VCaP (cell line): ENCODE data around the gene ACVR1.

Experiments used
- H3K27ac ChIP-seq: fragments of 450-650 bp; 2 replicates; pipeline ENCODE4 v1.5.1; 2017
- TF ChIP-seq, protein P1 (sequence below): fragments of 450-650 bp; conservative IDR thresholded peaks from 2 replicates; pipeline ENCODE4 v1.5.1; 2017; ENCODE audit warnings: mild to moderate bottlenecking, moderate library complexity

The ACVR1 gene

DNA sequence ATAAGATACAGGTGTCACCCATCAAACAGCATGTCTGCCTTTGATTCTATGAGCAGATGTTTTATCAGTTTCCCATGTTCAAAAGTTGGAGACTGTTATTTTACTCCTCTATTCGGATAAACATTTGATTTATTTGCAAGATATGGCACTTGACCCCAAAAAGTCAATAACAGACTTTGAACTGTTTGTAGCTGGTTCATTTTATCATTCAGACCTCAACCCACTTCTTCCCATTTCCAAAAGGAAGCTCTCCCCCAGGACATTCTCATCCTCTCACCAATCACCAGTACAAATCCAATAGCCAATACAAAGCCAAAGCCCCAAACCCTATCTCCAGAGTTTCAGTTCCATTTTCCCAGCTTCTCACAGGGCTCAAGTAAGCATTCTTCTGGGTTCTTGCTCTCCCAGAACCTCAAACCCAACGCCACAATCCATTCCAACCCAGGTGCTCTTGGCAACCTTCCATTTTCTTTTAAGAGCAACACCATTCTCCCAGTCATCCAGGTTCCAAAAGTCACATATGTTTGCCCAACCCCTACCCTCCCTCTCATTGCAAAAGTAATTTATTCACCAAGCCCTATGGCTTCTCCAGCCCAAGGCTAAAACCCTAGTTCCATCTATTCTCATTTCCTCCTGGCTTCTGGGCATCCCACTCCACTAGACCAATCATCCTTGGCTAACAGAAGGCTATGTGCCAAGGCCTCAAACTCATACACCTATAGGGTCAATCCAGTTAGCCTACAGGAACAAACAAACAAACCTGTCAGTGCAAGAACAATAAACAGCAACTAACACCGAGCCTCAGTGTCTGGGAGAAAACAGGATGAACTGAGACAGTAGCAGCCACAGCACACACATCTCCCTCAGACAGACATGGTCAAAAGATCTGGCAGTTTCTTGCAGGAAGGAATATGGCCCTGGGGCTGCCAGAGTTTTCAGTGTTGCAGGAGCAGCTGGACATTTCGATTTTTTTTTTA is 9.2 kb downstream of the ACVR1 start:
- no peak overlapping the region for H3K27ac ChIP-seq

DNA sequence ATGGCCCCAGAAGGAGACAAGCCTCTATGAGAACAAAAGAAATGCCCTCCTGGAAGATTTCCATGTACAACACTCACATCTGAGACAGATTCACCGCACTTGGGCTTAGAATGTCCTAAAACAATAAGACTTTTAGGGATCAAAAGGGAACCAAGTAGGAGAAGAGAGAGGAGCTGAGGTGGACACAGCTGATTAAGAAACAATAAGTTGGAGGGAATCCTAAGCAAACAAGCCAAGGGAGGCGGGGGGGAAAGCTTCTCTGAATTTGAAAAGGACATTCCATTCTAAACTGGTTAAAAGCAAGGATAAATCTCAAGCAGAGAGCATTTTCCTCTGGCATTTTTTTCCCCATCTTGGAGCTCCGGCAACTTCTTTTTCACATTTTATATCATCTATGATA is 9.9 kb downstream of the ACVR1 start:
- TF ChIP-seq, protein P1, sequence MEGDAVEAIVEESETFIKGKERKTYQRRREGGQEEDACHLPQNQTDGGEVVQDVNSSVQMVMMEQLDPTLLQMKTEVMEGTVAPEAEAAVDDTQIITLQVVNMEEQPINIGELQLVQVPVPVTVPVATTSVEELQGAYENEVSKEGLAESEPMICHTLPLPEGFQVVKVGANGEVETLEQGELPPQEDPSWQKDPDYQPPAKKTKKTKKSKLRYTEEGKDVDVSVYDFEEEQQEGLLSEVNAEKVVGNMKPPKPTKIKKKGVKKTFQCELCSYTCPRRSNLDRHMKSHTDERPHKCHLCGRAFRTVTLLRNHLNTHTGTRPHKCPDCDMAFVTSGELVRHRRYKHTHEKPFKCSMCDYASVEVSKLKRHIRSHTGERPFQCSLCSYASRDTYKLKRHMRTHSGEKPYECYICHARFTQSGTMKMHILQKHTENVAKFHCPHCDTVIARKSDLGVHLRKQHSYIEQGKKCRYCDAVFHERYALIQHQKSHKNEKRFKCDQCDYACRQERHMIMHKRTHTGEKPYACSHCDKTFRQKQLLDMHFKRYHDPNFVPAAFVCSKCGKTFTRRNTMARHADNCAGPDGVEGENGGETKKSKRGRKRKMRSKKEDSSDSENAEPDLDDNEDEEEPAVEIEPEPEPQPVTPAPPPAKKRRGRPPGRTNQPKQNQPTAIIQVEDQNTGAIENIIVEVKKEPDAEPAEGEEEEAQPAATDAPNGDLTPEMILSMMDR, result no peak
- no peak overlapping the region for H3K27ac ChIP-seq

More for the DNA sequence above, 9.2 kb downstream of the ACVR1 start:
- TF ChIP-seq, protein P1, result no peak

DNA sequence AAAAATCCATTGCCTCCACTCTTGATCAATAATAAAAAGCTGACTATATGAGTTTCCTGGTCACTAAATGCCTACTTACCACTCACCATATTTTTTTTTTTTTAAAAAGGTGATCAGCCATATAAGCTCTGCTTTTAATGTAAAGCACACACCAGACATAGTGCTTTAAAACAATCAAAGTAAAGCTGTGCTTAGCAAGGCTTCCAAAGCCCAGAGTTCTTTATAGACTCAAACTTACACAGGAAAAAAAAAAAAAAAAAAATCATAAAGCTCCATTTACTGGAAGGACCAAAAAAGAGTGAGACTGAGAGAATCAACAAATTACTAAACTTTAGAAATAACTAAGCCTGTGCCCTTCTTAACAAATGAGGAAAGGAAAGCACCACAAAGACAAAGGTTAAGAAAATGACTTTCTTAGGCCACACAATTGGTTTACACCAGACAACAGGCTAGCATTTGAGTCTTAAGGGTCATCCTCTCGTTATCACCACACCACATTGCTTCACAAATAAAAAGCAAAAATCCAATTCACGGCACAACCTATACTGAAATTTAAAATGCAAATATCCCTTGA is 11.2 kb downstream of the ACVR1 start:
- TF ChIP-seq, protein P1, result no peak
- no peak overlapping the region for H3K27ac ChIP-seq

DNA sequence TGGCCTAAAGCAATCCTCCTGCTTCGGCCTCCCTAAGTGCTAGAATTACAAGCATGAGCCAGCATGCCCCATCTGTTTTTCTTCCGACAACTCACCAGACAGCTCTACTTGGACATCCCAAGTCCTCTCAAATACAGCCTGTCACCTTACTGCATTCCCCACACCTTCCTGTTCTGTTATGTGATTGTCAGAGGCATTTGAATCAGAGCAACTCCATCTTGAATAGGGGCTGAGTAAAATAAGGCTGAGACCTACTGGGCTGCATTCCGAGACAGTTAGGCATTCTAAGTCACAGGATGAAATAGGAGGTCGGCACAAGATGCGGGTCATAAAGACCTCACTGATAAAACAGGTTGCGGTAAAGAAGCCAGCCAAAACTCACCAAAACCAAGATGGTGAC is 17.3 kb downstream of the ACVR1 start:
- TF ChIP-seq, protein P1, result no peak
- no peak overlapping the region for H3K27ac ChIP-seq

DNA sequence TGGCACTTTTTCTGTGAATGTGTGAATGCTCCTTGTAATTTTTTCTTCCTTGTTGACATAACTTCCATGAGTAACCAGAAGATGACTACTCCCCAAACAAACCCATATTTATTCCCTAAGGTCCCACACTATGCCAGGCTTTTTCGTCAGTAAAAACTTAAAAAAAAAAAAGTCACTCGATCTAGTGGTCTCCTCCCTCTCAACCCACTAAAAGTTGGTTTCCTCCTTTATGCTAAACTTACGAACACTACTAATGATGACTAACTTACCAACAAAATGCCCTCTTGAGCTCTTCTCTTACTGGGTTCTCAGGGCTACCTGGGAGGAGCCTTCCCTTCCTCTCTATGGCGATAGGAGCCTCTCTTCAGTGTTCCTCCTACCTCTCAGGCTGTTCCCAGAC is 18.2 kb downstream of the ACVR1 start:
- H3K27ac ChIP-seq, result no peak overlapping the region
- TF ChIP-seq, protein P1, result no peak

DNA sequence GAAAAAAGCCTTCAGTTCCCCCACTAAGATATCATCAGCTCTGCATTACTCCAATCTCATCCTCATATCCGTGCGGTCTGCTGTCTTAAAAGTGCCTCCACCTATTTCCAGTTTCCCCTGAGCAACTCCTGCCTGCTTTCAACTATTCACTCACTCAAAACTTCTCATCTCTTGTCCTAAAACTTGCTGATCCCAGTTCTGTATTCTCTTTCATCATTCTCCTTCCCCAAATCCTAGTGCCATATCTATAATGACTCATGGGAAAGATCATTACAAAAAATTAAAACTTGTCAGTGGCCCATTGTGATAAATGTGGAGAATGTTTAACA is 20.0 kb downstream of the ACVR1 start:
- H3K27ac ChIP-seq, result no peak overlapping the region
- TF ChIP-seq, protein P1, result no peak

DNA sequence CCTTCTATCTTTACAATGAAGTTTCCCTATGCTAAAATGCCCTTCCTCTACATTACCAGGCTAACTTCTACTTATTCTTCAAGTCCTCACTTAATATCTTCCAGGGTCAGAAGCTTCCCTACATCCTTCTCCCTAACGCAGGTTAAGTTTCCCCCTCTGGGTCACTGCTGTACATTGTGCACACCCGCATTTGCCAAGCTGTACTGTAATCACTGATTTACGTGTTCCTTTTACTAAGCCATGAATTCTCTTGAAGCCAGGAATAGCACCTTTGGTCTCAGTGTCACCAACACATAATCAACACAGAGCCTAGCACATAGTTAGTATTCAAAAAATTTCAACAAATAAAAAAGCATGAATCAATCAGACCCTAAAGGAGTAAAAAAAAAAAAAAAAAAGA is 22.3 kb downstream of the ACVR1 start:
- H3K27ac ChIP-seq, result no peak overlapping the region
- TF ChIP-seq, protein P1, result no peak
